Fibroblast of villous mesenchyme (primary cell): ENCODE results near the gene C2orf68. TPM values are rescaled to one million over a fixed set of nuclear protein-coding genes. Genes with fewer than 3 reads are reported as not detected.

ENCODE experiments used
- small RNA-seq: library from RNA; depleted of rRNA; stranded (forward); fragments of <200 nt; gene quantifications from one replicate; pipeline ENCODE3, GENCODE V24; 2012
- total RNA-seq: library from RNA; depleted of rRNA; stranded (reverse); fragments of >200 nt; gene quantifications from 2 replicates; pipeline ENCODE4 v1.2.3, GENCODE V29; 2012

Gene C2orf68
- total RNA-seq, 1 donor, result 26.8 TPM

Small RNA genes lying within 50 kb of the gene (small RNA-seq; reads per million reads assigned to genes)
- gene RN7SL126P, result 0.47 reads per million

Other genes starting within 250 kb of the C2orf68 start
- 56.6 and 75.7 TPM in 2 replicates for gene CAPG, start 201.7 kb downstream of the C2orf68 start, total RNA-seq
- gene SH2D6, start 193.4 kb downstream of the C2orf68 start, total RNA-seq, result 0.43 TPM in 1 of 2 replicates, not detected in the other
- gene MAT2A, start 72.9 kb downstream of the C2orf68 start, total RNA-seq, result 113 and 124 TPM in 2 replicates
- 35.8 and 51.4 TPM in 2 replicates for gene GGCX, start 50.6 kb downstream of the C2orf68 start, total RNA-seq
- gene VAMP8, start 34.5 kb downstream of the C2orf68 start, total RNA-seq, result 2.2 and 3.5 TPM in 2 replicates
- gene VAMP5, start 27.6 kb downstream of the C2orf68 start, total RNA-seq, result 18.1 and 22.9 TPM in 2 replicates
- gene RNF181, start 16.3 kb downstream of the C2orf68 start, total RNA-seq, result 130 and 221 TPM in 2 replicates
- 8.6 and 10.6 TPM in 2 replicates for gene TMEM150A, start 9.4 kb downstream of the C2orf68 start, total RNA-seq
- 39.6 and 41.9 TPM in 2 replicates for gene USP39, start 4.1 kb upstream of the C2orf68 start, total RNA-seq
- gene SFTPB, start 56.1 kb upstream of the C2orf68 start, total RNA-seq, result not detected in 2 replicates
- gene GNLY, start 82.3 kb upstream of the C2orf68 start, total RNA-seq, result not detected in 2 replicates
- 6.8 and 9.1 TPM in 2 replicates for gene ATOH8, start 141.9 kb upstream of the C2orf68 start, total RNA-seq